GM19240 (cell line): Measurements from ENCODE around the gene CTDSP1.

Source experiments
- DNase-seq: peaks from one replicate; pipeline ENCODE4 v3.0.0; 2011; ENCODE audit warnings: low spot score; ENCODE audit not compliant: insufficient read length

CTDSP1 gene

GRCh38 chr2:218422403-218423086 is 22.9 kb downstream of the CTDSP1 start:
- no peak for DNase-seq

- no peak for DNase-seq
Measured at GRCh38 chr2:218423584-218423983, 23.9 kb downstream of the CTDSP1 start.

- DNase-seq, result no peak
Measured at GRCh38 chr2:218425531-218425930, 25.9 kb downstream of the CTDSP1 start.

GRCh38 chr2:218427741-218428140 is 28.1 kb downstream of the CTDSP1 start:
- no peak for DNase-seq

GRCh38 chr2:218428846-218429558 is 29.3 kb downstream of the CTDSP1 start:
- no peak for DNase-seq

GRCh38 chr2:218429911-218430692 is 30.4 kb downstream of the CTDSP1 start:
- DNase-seq, result no peak

GRCh38 chr2:218430721-218431120 is 31.1 kb downstream of the CTDSP1 start:
- DNase-seq, result no peak

- no peak for DNase-seq
Measured at GRCh38 chr2:218431878-218432277, 32.2 kb downstream of the CTDSP1 start.

GRCh38 chr2:218432676-218433365 is 33.2 kb downstream of the CTDSP1 start:
- no peak for DNase-seq

GRCh38 chr2:218434456-218434855 is 34.8 kb downstream of the CTDSP1 start:
- DNase-seq, result no peak

- no peak for DNase-seq
Measured at GRCh38 chr2:218435003-218435982, 35.6 kb downstream of the CTDSP1 start.

- DNase-seq, result no peak
Measured at GRCh38 chr2:218436992-218437391, 37.3 kb downstream of the CTDSP1 start.

GRCh38 chr2:218437969-218438368 is 38.3 kb downstream of the CTDSP1 start:
- no peak for DNase-seq

- DNase-seq, result no peak
Measured at GRCh38 chr2:218438596-218438995, 38.9 kb downstream of the CTDSP1 start.

GRCh38 chr2:218444692-218445357 is 45.2 kb downstream of the CTDSP1 start:
- DNase-seq, result no peak

GRCh38 chr2:218445602-218446001 is 45.9 kb downstream of the CTDSP1 start:
- DNase-seq, result no peak

- no peak for DNase-seq
Measured at GRCh38 chr2:218446547-218446946, 46.9 kb downstream of the CTDSP1 start.

GRCh38 chr2:218447072-218447471 is 47.4 kb downstream of the CTDSP1 start:
- no peak for DNase-seq

GRCh38 chr2:218448934-218449333 is 49.3 kb downstream of the CTDSP1 start:
- no peak for DNase-seq

GRCh38 chr2:218452079-218452478 is 52.4 kb downstream of the CTDSP1 start:
- no peak for DNase-seq
